K562 (cell line): ENCODE data around the gene FMOD. TPM values are rescaled to one million over a fixed set of nuclear protein-coding genes. Genes with fewer than 3 reads are reported as not detected.

ENCODE experiments used
- CHCHD3 ChIP-seq: fragments of 250-450 bp; sonication (Bioruptor Pico); IDR thresholded peaks from 2 replicates; pipeline ENCODE4 v2.1.2; 2022; ENCODE audit warnings: mild to moderate bottlenecking
- EP400 ChIP-seq: fragments of 450-650 bp; IDR thresholded peaks from 2 replicates; pipeline ENCODE4 v1.6.1; 2017; ENCODE audit warnings: antibody characterized with exemption, mild to moderate bottlenecking, moderate library complexity
- MAZ ChIP-seq, 2 experiments: fragments of 450-650 bp in 1 of 2; sonication (generic) in 1 of 2; formaldehyde crosslinking; IDR thresholded peaks in 1 of 2; conservative IDR thresholded peaks in 1 of 2; 2 replicates each; pipeline versions ENCODE4 v1.4.0 to v1.5.0; 2020; ENCODE audit warnings: mild to moderate bottlenecking in 1 of 2, missing genetic modification reagents in 1 of 2
- MEF2D ChIP-seq: conservative IDR thresholded peaks from 2 replicates; pipeline ENCODE4 v1.6.1; 2016; ENCODE audit warnings: low read depth, missing genetic modification characterization, missing compliant biosample characterization
- NUFIP1 ChIP-seq: fragments of 450-650 bp; IDR thresholded peaks from 2 replicates; pipeline ENCODE4 v1.6.1; 2018; ENCODE audit not compliant: partially characterized antibody
- RAD21 ChIP-seq, 2 experiments: fragments of 250-450 bp in 1 of 2; fragments of 450-650 bp in 1 of 2; sonication (Bioruptor Pico) in 1 of 2; formaldehyde crosslinking in 1 of 2; IDR thresholded peaks in 1 of 2; conservative IDR thresholded peaks in 1 of 2; 2 replicates each; pipeline versions ENCODE4 v1.4.0 to v1.8.0; 2020 to 2022; ENCODE audit warnings: mild to moderate bottlenecking in 2 of 2, moderate library complexity in 1 of 2
- ZNF41 ChIP-seq: fragments of 250-450 bp; sonication (Bioruptor Pico); conservative IDR thresholded peaks from 2 replicates; pipeline ENCODE4 v1.4.0; 2020; ENCODE audit warnings: mild to moderate bottlenecking
- ZNF668 ChIP-seq: fragments of 250-450 bp; sonication (Bioruptor Pico); IDR thresholded peaks from 2 replicates; pipeline ENCODE4 v1.8.0; 2022; ENCODE audit warnings: mild to moderate bottlenecking, inconsistent platforms
- polyA plus RNA-seq, 8 experiments: library from polyadenylated mRNA; depleted of rRNA in 4 of 8; stranded (reverse) in 5 of 8; unstranded in 3 of 8; fragments of >200 nt; fragmentation: Nextera tagmentation in 2 of 8; fragmentation: Illumina TruSeq in 1 of 8; extraction: Ambion mirVana in 2 of 8; extraction: Trizol in 1 of 8; gene quantifications; 2 replicates each; pipeline versions ENCODE4 v1.2.1 to v1.2.3, GENCODE V29; 2011 to 2014; ENCODE audit warnings: inconsistent platforms in 1 of 8, missing spikeins in 1 of 8
- total RNA-seq, 7 experiments: library from RNA; depleted of rRNA in 6 of 7; stranded (reverse); fragments of >200 nt in 6 of 7; fragmentation: Illumina TruSeq in 2 of 7; extraction: Trizol in 2 of 7; gene quantifications; 2 replicates each; pipeline versions ENCODE4 v1.2.1 to v1.2.3, GENCODE V29; 2011 to 2021; ENCODE audit warnings: low replicate concordance in 1 of 7
- TF ChIP-seq, protein P1 (sequence below): sonication (generic); formaldehyde crosslinking; IDR thresholded peaks from 2 replicates; pipeline ENCODE4 v1.9.0; 2022; ENCODE audit warnings: mild to moderate bottlenecking, missing genetic modification reagents
- TF ChIP-seq, protein P2 (sequence below): sonication (generic); formaldehyde crosslinking; IDR thresholded peaks from 2 replicates; pipeline ENCODE4 v1.8.0; 2022; ENCODE audit warnings: missing genetic modification reagents, mild to moderate bottlenecking, moderate library complexity, borderline replicate concordance
- TF ChIP-seq, protein P3 (sequence below): fragments of 450-650 bp; formaldehyde crosslinking; IDR thresholded peaks from 2 replicates; pipeline ENCODE4 v1.4.0; 2022; ENCODE audit warnings: missing genetic modification characterization
- TF ChIP-seq, protein P4 (sequence below): conservative IDR thresholded peaks from 2 replicates; pipeline ENCODE4 v1.6.1; 2011; ENCODE audit warnings: low read depth, mild to moderate bottlenecking, low read length; ENCODE audit not compliant: control insufficient read depth
- TF ChIP-seq, protein P5 (sequence below), 2 experiments: fragments of 200-800 bp in 1 of 2; sonication (Bioruptor generic) in 1 of 2; sonication (generic) in 1 of 2; formaldehyde crosslinking in 1 of 2; IDR thresholded peaks in 1 of 2; conservative IDR thresholded peaks in 1 of 2; 2 replicates each; pipeline versions ENCODE4 v1.5.0 to v1.6.1; 2016 to 2020; ENCODE audit warnings: missing compliant biosample characterization in 1 of 2, missing genetic modification characterization in 1 of 2, missing genetic modification reagents in 1 of 2
- TF ChIP-seq, protein P6 (sequence below): fragments of 450-650 bp; IDR thresholded peaks from 2 replicates; pipeline ENCODE4 v1.6.1; 2017; ENCODE audit warnings: antibody characterized with exemption
- TF ChIP-seq, protein P7 (sequence below): IDR thresholded peaks from 2 replicates; pipeline ENCODE4 v1.6.1; 2014; ENCODE audit warnings: antibody characterized with exemption

FMOD gene
- total and polyA plus RNA-seq, 9 of the 15 experiments (the other 6 are each of a cell fraction or from before 2014, with no cell fraction given): 0.03 to 0.13 (median 0.03) TPM; not detected in 6

DNA sequence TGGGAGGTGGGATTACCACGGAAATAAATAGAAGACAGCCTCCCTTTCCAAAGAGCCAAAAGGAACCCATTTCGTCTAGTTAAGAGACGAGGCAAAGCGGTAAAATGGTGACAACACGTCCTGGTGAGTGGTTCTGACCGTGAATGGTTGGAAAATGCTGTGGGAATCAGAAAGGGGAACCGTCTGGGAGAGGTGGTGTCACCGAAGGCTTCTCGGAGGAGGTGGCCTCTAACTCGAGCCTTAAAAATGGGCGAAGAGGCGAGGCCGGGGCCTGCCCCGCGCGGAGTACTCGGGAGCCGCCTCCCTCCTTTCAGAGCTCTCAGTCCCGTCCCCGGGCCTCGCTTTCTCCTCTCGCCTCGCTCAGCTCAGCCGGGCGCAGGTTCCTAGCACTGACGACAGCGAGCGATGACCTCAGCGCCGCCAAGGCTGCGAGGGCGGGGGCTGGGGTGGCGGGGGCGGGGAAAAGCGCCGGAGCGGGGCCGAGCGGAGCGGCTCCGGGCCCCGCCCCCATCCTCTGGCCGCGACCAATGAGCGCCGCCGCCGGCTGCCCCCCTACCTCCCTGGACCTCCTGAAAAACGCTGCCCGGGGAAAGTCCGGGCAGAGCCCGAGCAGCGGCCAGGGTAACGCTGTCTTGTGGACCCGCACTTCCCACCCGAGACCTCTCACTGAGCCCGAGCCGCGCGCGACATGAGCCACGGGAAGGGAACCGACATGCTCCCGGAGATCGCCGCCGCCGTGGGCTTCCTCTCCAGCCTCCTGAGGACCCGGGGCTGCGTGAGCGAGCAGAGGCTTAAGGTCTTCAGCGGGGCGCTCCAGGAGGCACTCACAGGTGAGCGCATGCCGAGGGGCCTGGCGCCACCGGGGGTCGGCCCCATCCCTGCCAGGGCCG is 45.8 kb downstream of the FMOD start, which contains the start of gene BTG2 (continued):
- TF ChIP-seq, protein P1, sequence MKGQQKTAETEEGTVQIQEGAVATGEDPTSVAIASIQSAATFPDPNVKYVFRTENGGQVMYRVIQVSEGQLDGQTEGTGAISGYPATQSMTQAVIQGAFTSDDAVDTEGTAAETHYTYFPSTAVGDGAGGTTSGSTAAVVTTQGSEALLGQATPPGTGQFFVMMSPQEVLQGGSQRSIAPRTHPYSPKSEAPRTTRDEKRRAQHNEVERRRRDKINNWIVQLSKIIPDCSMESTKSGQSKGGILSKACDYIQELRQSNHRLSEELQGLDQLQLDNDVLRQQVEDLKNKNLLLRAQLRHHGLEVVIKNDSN (CRISPR knock-in tag): no peak
- TF ChIP-seq EP400 (peak; percentile 38), ZNF668 (CRISPR knock-in tag) (peak; percentile 78; the same call in 1 of the 2 replicates), ZNF41 (CRISPR knock-in tag) (no peak), MAZ (CRISPR knock-in tag; conservative IDR thresholded peaks at IDR 0.05 in 1 of 2, IDR thresholded peaks at IDR 0.05 in 1 of 2) (peak; percentile 80 to 82), RAD21 (CRISPR knock-in tag; conservative IDR thresholded peaks at IDR 0.05 in 1 of 2, IDR thresholded peaks at IDR 0.05 in 1 of 2) (peak in 1 of 2 experiments; percentile 3; a peak in 1 of 4 replicates), NUFIP1 (no peak), CHCHD3 (CRISPR knock-in tag) (0 out of 2 replicates have a peak, but pooled peaks have one; percentile 38), MEF2D (0 out of 2 replicates have a peak, but pooled peaks have one; percentile 34)
- TF ChIP-seq, protein P2, sequence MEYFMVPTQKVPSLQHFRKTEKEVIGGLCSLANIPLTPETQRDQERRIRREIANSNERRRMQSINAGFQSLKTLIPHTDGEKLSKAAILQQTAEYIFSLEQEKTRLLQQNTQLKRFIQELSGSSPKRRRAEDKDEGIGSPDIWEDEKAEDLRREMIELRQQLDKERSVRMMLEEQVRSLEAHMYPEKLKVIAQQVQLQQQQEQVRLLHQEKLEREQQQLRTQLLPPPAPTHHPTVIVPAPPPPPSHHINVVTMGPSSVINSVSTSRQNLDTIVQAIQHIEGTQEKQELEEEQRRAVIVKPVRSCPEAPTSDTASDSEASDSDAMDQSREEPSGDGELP (CRISPR knock-in tag): peak; percentile 71
- TF ChIP-seq, protein P3, sequence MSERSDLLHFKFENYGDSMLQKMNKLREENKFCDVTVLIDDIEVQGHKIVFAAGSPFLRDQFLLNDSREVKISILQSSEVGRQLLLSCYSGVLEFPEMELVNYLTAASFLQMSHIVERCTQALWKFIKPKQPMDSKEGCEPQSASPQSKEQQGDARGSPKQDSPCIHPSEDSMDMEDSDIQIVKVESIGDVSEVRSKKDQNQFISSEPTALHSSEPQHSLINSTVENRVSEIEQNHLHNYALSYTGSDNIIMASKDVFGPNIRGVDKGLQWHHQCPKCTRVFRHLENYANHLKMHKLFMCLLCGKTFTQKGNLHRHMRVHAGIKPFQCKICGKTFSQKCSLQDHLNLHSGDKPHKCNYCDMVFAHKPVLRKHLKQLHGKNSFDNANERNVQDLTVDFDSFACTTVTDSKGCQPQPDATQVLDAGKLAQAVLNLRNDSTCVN: no peak
- TF ChIP-seq, protein P4, sequence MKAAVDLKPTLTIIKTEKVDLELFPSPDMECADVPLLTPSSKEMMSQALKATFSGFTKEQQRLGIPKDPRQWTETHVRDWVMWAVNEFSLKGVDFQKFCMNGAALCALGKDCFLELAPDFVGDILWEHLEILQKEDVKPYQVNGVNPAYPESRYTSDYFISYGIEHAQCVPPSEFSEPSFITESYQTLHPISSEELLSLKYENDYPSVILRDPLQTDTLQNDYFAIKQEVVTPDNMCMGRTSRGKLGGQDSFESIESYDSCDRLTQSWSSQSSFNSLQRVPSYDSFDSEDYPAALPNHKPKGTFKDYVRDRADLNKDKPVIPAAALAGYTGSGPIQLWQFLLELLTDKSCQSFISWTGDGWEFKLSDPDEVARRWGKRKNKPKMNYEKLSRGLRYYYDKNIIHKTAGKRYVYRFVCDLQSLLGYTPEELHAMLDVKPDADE: peak; percentile 48
- TF ChIP-seq, protein P5, sequence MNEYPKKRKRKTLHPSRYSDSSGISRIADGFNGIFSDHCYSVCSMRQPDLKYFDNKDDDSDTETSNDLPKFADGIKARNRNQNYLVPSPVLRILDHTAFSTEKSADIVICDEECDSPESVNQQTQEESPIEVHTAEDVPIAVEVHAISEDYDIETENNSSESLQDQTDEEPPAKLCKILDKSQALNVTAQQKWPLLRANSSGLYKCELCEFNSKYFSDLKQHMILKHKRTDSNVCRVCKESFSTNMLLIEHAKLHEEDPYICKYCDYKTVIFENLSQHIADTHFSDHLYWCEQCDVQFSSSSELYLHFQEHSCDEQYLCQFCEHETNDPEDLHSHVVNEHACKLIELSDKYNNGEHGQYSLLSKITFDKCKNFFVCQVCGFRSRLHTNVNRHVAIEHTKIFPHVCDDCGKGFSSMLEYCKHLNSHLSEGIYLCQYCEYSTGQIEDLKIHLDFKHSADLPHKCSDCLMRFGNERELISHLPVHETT (CRISPR knock-in tag; conservative IDR thresholded peaks at IDR 0.05 in 1 of 2, IDR thresholded peaks at IDR 0.05 in 1 of 2): peak in 1 of 2 experiments; percentile 74; a peak in 1 of 4 replicates
- TF ChIP-seq, protein P6, sequence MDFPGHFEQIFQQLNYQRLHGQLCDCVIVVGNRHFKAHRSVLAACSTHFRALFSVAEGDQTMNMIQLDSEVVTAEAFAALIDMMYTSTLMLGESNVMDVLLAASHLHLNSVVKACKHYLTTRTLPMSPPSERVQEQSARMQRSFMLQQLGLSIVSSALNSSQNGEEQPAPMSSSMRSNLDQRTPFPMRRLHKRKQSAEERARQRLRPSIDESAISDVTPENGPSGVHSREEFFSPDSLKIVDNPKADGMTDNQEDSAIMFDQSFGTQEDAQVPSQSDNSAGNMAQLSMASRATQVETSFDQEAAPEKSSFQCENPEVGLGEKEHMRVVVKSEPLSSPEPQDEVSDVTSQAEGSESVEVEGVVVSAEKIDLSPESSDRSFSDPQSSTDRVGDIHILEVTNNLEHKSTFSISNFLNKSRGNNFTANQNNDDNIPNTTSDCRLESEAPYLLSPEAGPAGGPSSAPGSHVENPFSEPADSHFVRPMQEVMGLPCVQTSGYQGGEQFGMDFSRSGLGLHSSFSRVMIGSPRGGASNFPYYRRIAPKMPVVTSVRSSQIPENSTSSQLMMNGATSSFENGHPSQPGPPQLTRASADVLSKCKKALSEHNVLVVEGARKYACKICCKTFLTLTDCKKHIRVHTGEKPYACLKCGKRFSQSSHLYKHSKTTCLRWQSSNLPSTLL: no peak
- TF ChIP-seq, protein P7, sequence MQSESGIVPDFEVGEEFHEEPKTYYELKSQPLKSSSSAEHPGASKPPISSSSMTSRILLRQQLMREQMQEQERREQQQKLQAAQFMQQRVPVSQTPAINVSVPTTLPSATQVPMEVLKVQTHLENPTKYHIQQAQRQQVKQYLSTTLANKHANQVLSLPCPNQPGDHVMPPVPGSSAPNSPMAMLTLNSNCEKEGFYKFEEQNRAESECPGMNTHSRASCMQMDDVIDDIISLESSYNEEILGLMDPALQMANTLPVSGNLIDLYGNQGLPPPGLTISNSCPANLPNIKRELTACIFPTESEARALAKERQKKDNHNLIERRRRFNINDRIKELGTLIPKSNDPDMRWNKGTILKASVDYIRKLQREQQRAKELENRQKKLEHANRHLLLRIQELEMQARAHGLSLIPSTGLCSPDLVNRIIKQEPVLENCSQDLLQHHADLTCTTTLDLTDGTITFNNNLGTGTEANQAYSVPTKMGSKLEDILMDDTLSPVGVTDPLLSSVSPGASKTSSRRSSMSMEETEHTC: no peak
